Activated CD8-positive, alpha-beta memory T cell treated with anti-CD3 and anti-CD28 coated beads, Interleukin-2, amount 50 U/mL, for 24 hours (primary cell): ENCODE results near the gene ARHGAP9.
"Not testable (repeated sequence)": the region's sequence is repeated elsewhere in the genome, so short reads cannot be mapped to it uniquely, and the experiment has no call there.

Experiments
- DNase-seq: peaks from one replicate; pipeline ENCODE4 v3.0.0-alpha.2; 2020; ENCODE audit errors: extremely low read depth

Gene ARHGAP9

DNA sequence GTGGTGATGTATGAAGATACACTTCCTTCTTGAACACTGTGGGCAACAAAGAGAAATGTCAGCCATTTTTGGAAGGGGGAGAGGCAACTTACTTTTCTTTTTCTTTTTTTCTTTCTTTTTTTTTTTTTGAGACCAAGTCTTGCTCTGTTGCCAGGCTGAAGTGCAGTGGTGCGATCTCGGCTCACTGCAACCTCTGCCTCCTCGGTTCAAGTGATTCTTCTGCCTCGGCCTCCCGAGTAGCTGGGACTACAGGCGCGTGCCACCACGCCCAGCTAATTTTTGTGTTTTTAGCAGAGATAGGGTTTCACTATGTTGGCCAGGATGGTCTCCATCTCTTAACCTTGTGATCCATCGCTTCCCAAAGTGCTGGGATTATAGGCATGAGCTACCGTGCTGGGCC, 38.1 kb upstream of the ARHGAP9 start:
- DNase-seq: not testable (repeated sequence)

DNA sequence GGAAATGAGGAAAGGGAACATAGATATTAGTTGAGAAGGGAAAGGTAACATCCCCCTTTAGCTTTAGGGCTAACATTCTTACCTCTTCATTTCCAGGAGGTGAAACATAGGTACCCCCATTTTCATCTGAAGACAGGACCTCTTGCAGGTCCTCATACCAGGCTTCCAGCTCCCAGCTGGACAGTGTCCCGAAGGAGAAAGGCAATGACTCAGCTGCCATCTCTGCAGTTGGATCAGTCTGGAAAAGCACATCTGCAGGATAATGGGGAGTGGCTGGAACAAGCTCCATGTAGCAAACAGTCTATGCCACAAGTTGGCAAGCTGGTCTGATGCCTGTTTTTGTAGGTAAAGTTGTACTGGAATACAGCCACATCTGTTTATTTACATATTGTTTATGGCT, 37.5 kb upstream of the ARHGAP9 start:
- DNase-seq: no peak

GRCh38 chr12:57516617-57517153, 37.0 kb upstream of the ARHGAP9 start:
- no peak for DNase-seq

- no peak for DNase-seq
Observed at GRCh38 chr12:57515934-57516541, 36.4 kb upstream of the ARHGAP9 start.

- DNase-seq: no peak
Observed at GRCh38 chr12:57515408-57515933, 35.8 kb upstream of the ARHGAP9 start.

- DNase-seq: no peak
Observed at GRCh38 chr12:57514720-57515407, 35.2 kb upstream of the ARHGAP9 start.

- DNase-seq: not testable (repeated sequence)
Observed at GRCh38 chr12:57514246-57514645, 34.6 kb upstream of the ARHGAP9 start.

DNA sequence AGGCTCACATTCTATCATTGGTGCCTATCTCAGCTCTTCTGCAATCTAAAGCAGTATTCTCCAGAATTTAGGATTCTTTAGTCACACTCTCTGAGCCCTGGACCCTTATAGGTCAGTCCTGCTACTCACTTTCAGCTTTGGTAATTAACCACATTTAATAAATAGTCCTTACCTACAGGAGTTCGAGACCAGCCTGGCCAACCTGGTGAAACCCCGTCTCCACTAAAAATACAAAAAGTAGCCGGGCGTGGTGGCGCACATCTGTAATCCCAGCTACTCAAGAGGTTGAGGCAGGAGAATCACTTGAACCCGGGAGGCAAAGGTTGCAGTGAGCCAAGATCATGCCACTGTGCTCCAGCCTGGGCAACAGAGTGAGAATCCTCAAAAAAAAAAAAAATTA, 34.0 kb upstream of the ARHGAP9 start:
- DNase-seq: not testable (repeated sequence)

- no peak for DNase-seq
Observed at GRCh38 chr12:57513266-57513665, 33.6 kb upstream of the ARHGAP9 start.

DNA sequence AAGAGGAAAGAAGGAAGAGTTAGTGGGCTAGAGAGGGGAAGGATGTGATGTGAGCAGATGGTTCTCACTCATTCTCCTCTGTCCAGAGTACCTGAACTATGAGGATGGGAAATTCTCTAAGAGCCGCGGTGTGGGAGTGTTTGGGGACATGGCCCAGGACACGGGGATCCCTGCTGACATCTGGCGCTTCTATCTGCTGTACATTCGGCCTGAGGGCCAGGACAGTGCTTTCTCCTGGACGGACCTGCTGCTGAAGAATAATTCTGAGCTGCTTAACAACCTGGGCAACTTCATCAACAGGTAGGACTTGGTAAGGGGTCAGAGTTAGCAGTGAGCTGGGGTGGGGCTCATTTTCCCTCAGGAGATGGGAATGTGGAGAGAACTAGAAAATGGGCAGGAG, 33.0 kb upstream of the ARHGAP9 start:
- DNase-seq: no peak

- DNase-seq: no peak
Observed at GRCh38 chr12:57511588-57512325, 32.1 kb upstream of the ARHGAP9 start.

DNA sequence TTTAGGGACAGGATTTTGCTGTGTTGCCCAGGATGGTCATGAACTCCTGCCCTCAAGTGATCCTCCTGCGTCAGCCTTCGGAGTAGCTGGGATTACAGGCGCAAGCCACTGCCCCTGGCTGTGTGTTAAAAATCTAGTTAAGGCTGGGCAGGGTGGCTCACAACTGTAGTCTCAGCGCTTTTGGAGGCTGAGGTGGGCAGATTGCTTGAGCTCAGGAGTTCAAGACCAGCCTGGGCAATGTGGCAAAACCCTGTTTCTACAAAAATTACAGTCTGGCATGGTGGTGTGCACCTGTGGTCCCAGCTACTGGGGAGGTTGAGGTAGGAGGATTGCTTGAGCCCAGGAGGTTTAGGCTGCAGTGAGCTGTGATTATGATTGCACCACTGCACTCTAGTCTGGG, 31.5 kb upstream of the ARHGAP9 start:
- no peak for DNase-seq

GRCh38 chr12:57507796-57508195, 28.1 kb upstream of the ARHGAP9 start:
- DNase-seq: not testable (repeated sequence)

GRCh38 chr12:57506541-57506940, 26.9 kb upstream of the ARHGAP9 start:
- not testable (repeated sequence) for DNase-seq

GRCh38 chr12:57502311-57502969, 22.8 kb upstream of the ARHGAP9 start:
- not testable (repeated sequence) for DNase-seq

DNA sequence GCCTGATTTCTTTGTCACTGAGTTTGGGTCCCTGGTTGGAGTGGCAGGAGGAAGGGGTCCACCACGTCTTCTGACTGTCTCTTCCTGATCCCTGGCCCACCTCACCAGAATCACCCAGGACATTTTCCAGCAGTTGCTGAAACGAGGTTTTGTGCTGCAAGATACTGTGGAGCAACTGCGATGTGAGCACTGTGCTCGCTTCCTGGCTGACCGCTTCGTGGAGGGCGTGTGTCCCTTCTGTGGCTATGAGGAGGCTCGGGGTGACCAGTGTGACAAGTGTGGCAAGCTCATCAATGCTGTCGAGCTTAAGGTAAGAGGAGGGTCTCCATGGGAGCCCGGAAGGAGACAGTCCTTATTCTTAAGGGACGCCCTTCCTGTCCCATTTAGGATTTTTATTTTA, 20.5 kb upstream of the ARHGAP9 start:
- DNase-seq: no peak

GRCh38 chr12:57498571-57498970, 18.9 kb upstream of the ARHGAP9 start:
- DNase-seq: no peak

- DNase-seq: no peak
Observed at GRCh38 chr12:57498132-57498502, 18.5 kb upstream of the ARHGAP9 start.

- DNase-seq: no peak
Observed at GRCh38 chr12:57497223-57498131, 17.8 kb upstream of the ARHGAP9 start.

- DNase-seq: no peak
Observed at GRCh38 chr12:57496822-57497221, 17.2 kb upstream of the ARHGAP9 start.
